NCI-H82 (cell line): ENCODE data around the gene SPTBN4.
A peak's percentile ranks its signal among the peaks of the same experiment; 100 is the strongest.
"Not testable (repeated sequence)": the region's sequence is repeated elsewhere in the genome, so short reads cannot be mapped to it uniquely, and the experiment has no call there.

ENCODE experiments used
- DNase-seq: peaks from one replicate; lab custom pipeline; 2025; lab: John Stamatoyannopoulos, UW

The SPTBN4 gene

DNA sequence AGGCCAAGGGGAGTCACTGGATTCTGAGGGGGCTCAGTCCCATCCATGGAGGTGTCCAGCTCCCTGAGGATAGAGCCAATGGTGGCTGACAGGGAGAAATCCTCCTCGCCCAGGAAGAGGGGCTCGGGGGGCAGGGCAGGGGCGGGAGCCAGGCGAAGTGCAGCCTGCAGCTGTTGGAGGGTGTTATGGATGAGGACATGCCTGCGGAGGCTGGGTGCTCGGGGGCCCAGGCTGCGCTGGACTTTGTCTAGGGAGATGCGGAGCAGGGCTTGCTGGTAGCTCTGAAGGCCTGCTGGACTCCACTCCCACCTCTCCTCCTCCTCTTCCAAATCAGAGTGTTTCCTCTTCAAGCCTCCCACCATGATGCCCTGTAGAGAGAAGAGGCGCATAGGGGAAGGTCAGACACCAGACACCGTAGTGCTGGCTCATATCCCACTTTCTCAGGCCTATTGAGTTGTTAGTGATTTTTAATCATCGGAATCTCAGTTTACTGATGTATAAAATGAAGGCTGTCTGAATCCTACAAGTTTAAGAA lies 25.0 kb upstream of the SPTBN4 start:
- DNase-seq = no peak

DNA sequence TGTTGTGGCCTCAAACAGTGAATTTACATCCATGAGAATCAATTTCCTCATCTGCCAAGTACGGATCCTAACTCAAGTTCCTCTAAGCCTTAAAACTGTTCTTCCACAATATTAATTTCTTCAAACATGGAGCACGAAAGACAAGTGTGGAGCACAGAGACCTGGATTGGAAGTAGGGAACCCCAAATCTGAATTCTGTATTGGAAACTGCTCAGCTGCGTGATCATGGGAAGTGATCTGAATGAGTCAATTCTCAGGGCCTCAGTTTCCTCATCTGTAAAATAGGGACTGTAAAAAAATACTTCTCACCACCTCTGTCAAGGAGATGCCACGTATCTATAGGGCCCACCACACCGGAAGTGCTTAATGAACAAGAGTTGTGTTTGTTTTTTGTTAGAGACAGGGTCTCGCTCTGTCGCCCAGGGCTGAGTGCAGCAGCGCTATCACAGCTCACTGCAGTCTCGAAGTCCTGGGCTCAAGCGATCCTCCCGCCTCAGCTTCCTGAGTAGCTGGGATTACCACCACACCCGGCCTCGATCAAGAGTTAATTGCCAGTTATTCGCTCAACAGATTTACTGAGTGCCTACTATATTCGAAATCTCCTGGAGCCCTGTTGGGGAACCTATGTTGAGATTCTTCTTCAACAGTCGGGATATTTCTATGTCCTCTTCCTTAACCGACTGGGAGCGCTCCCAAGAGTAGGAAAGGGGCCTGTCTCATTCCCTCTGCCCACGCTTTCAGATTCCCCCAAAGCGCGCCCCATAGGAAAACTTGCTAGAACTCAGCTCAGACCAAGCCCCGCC lies 24.3 kb upstream of the SPTBN4 start:
- DNase-seq = no peak

DNA sequence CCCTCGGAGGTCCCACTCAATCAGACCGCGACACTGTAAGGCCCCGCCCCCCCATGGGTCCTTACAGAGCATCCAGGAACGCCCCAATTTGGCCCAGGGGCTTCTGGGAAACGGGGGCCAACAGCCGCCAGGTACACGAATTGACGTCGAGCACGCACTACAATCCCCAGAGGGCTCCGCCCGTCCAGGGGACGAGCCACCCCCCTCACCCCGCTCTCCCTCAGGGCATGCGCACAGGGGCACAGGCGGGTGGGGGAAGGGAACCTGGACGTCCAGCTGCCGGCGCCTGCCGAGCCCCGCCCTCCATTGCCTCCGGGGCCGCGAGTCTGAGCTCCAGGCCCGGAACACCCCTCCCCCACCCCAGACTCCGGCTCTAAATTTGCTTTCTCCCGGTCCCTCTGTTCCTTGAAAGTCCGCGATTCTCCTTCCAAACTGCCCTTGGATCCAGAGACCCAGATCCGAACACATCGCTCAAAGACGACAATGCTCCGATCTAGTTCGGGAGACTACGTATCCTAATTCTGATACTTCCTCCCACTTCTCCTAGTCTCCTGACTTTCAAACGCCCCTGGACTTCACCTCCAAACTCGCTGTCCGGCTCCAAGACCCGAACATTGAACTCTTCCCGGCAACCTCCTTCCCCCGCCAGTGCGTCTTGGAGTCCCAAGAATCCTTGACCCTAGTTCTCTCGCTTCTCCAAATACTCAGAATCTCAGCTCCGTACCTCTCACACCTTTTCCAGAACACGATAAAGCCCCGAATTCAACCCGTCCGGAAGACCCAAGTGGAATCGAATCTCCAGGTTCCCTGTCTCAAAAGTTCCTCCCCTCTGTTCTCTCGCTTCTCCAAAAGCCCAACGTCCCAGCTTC lies 23.4 kb upstream of the SPTBN4 start:
- DNase-seq = peak; percentile 100

GRCh38 chr19:40444000-40444824 lies 22.6 kb upstream of the SPTBN4 start, which contains the start of gene SERTAD3:
TSS of gene SERTAD3 (minus strand) at chr19:40444335. CDS start at chr19:40442080, 2,255 bp downstream.
- DNase-seq = peak; percentile 99

- DNase-seq = no peak
These were observed 21.9 kb upstream of the SPTBN4 start for GRCh38 chr19:40444825-40445312.

DNA sequence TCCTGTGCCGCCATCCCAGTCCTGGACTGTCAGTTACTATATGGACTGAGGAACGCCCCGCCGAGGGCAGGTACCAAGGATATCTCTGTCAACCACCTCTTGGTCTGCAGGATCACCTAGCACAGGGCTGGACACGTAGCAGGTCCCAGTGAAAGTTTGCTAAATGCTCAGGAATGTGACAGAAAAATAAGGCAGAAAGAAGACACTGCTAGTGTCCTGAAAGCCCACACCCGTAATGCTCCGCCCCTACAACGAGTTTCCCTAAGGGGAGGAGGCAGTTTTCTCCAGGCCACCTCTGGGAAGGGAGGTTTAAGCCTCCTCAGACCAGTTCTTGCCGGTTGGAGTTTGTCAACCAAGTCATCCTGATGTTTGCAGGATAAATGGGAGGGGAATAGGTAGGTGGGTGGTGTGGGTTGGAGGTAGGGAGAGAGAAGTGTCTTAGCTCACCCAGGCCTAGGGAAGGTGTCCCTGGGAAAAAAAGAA lies 21.0 kb upstream of the SPTBN4 start:
- peak; percentile 65 for DNase-seq

- no peak for DNase-seq
These were observed 20.5 kb upstream of the SPTBN4 start for GRCh38 chr19:40446263-40446784.

GRCh38 chr19:40449506-40449905 lies 17.3 kb upstream of the SPTBN4 start:
- no peak for DNase-seq

DNA sequence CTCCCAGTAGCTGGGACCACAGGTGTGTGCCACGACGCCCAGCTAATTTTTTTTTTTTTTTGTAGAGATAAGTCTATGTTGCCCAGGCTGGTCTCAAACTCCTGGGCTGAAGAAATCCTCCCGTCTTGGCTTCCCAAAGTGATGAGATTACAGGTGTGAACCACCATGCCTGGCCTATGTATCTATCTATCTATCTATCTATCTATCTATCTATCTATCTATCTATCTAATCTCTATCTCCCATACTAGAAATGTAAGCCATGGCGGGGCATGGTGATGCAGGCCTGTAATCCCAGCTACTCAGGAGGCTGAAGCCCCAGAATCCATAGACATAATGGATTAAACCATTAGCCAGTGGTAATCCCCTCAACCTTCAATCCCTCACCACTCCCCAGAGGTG lies 16.1 kb upstream of the SPTBN4 start:
- DNase-seq = peak; percentile 93

- no peak for DNase-seq
These were observed 14.8 kb upstream of the SPTBN4 start for GRCh38 chr19:40452016-40452415.

- no peak for DNase-seq
These were observed 13.6 kb upstream of the SPTBN4 start for GRCh38 chr19:40453151-40453735.

DNA sequence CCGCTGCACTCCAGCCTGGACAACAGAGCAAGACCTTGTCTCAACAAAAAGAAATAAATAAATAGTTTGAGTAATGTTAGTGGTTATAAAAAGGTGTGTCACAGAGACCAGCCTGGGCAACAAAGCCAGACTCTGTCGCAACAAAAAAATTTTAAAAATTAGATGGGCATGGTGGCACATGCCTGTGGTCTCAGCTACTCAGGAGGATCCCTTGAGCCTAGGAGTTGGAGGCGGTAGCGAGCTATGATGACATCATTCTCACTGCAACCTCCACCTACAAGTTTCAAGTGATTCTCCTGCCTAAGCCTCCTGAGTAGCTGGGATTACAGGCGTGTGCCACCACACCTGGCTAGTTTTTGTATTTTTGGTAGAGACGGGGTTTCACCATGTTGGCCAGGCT lies 12.9 kb upstream of the SPTBN4 start:
- DNase-seq = not testable (repeated sequence)

DNA sequence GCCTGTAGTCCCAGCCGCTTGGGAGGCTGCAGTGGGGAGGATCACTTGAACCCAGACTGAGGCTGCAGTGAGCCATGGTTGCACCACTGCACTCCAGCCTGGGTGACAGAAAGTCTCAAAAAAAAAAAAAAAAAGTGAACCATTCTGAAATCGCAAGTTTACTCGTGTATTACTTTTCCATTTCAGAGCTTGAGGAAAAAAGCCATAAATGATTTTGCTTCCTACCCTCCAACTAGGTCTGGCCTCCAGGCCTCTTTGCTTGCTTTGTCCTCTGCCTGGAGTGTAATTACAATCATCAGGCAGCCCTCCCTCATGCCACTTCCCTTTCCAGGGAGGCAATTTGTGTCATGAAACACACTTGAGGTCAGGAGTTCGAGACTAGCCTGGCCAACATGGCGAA lies 9.8 kb upstream of the SPTBN4 start:
- DNase-seq = no peak

- DNase-seq = no peak
These were observed 8.7 kb upstream of the SPTBN4 start for GRCh38 chr19:40457953-40458596.

DNA sequence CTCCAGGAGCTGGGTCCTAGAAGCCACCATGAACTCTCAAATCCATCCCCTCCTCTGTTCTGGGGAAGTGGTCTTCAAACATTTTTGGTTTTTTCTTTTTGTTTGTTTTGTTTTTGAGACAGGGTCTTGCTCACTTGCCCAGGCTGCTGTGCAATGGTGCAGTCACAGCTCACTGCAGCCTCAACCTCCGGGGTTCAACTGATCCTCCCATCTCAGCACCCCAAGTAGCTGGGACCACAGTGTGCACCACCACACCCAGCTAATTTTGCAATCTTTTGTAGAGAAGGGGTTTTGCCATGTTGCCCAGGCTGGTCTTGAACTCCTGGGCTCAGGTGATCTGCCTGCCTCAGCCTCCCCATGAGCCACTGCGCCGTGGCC lies 8.2 kb upstream of the SPTBN4 start:
- no peak for DNase-seq

GRCh38 chr19:40460185-40460584 lies 6.6 kb upstream of the SPTBN4 start:
- no peak for DNase-seq

GRCh38 chr19:40461669-40462221 lies 5.1 kb upstream of the SPTBN4 start:
- DNase-seq = no peak

- DNase-seq = not testable (repeated sequence)
These were observed 3.2 kb upstream of the SPTBN4 start for GRCh38 chr19:40463587-40464037.

GRCh38 chr19:40464059-40465024 lies 2.5 kb upstream of the SPTBN4 start:
- peak; percentile 90 for DNase-seq
